A549 (cell line): ENCODE measurements around the gene USH1G. TPM values are rescaled to one million over a fixed set of nuclear protein-coding genes. Genes with fewer than 3 reads are reported as not detected.

ENCODE experiments used
- ATAC-seq, 2 experiments: fragments of 200-7000 bp in 1 of 2; fragments of >200 bp in 1 of 2; cut with Nextera tagmentation in 1 of 2; cut with Tn5 transposase in 1 of 2; 3 replicates each; pipeline versions ENCODE4 v1.8.0 to v1.9.1; 2018 to 2020; ENCODE audit warnings: mild to moderate bottlenecking in 1 of 2, moderate library complexity in 1 of 2
- CTCF ChIA-PET: fragments of 300-600 bp; sonication (Branson Sonifier 250); formaldehyde crosslinking; extraction: SDS; loops from one replicate; lab custom pipeline; 2021; ENCODE audit warnings: antibody characterized with exemption, inconsistent platforms; lab: Yijun Ruan, JAX
- POLR2A ChIA-PET: fragments of 350-600 bp; formaldehyde crosslinking; extraction: SDS; loops from one replicate; lab custom pipeline; 2021; ENCODE audit warnings: antibody characterized with exemption, inconsistent platforms; lab: Yijun Ruan, JAX
- DNase-seq, 2 experiments: peaks; one replicate each; pipeline versions ENCODE4 v3.0.0 to v3.0.0-alpha.2; 2011 to 2016; ENCODE audit warnings: low read depth in 1 of 2, low spot score in 1 of 2
- FAIRE-seq: peaks from 2 replicates; lab custom pipeline; 2011; peaks lifted over from hg19 to GRCh38; lab: Jason Lieb, UNC
- H3K27ac ChIP-seq, 2 experiments: fragments of >200 bp; sonication (Bioruptor Twin); formaldehyde crosslinking; 3 replicates each; pipeline ENCODE4 v1.5.1; 2016 to 2017
- H3K4me1 ChIP-seq: fragments of >200 bp; sonication (Bioruptor Twin); formaldehyde crosslinking; 3 replicates; pipeline ENCODE4 v1.6.1; 2016
- H3K4me2 ChIP-seq: fragments of >200 bp; sonication (Bioruptor Twin); formaldehyde crosslinking; 3 replicates; pipeline ENCODE4 v1.6.1; 2016
- H3K4me3 ChIP-seq: fragments of >200 bp; sonication (Bioruptor Twin); formaldehyde crosslinking; 3 replicates; pipeline ENCODE4 v1.5.1; 2016
- H3K9me3 ChIP-seq: fragments of >200 bp; sonication (Bioruptor Twin); formaldehyde crosslinking; 3 replicates; pipeline ENCODE4 v1.6.1; 2016
- ATOH8 ChIP-seq: fragments of 250-450 bp; sonication (Bioruptor Pico); IDR thresholded peaks from 2 replicates; pipeline ENCODE4 v1.5.0; 2020; ENCODE audit warnings: low read depth, mild to moderate bottlenecking, moderate library complexity
- BCL3 ChIP-seq: fragments of >200 bp; sonication (Bioruptor Twin); formaldehyde crosslinking; IDR thresholded peaks from 3 replicates; pipeline ENCODE4 v1.6.1; 2016
- BHLHE40 ChIP-seq: IDR thresholded peaks from 2 replicates; pipeline ENCODE4 v1.6.1; 2012; ENCODE audit warnings: low read depth, low read length, inconsistent platforms
- CHD2 ChIP-seq: fragments of 150-350 bp; IDR thresholded peaks from 2 replicates; pipeline ENCODE4 v1.6.1; 2014; ENCODE audit warnings: low read length; ENCODE audit not compliant: partially characterized antibody
- CHD4 ChIP-seq: fragments of 200-600 bp; sonication (generic); IDR thresholded peaks from 2 replicates; pipeline ENCODE4 v1.6.1; 2016; ENCODE audit warnings: antibody characterized with exemption, mild to moderate bottlenecking, borderline replicate concordance
- CTCF ChIP-seq: fragments of >200 bp; sonication (Bioruptor Twin); formaldehyde crosslinking; IDR thresholded peaks from 3 replicates; pipeline ENCODE4 v1.5.1; 2016
- EHMT2 ChIP-seq: fragments of 200-600 bp; sonication (generic); IDR thresholded peaks from 2 replicates; pipeline ENCODE4 v1.6.1; 2016; ENCODE audit warnings: antibody characterized with exemption, low read depth, mild to moderate bottlenecking, moderate library complexity
- ELK1 ChIP-seq: fragments of 150-350 bp; IDR thresholded peaks from 2 replicates; pipeline ENCODE4 v1.6.1; 2014; ENCODE audit warnings: low read depth, mild to moderate bottlenecking, low read length
- FOSB ChIP-seq: fragments of 250-450 bp; sonication (Bioruptor Pico); IDR thresholded peaks from 2 replicates; pipeline ENCODE4 v1.5.0; 2020; ENCODE audit warnings: mild to moderate bottlenecking, moderate library complexity
- GATA3 ChIP-seq: IDR thresholded peaks from 2 replicates; pipeline ENCODE4 v1.6.1; 2012; ENCODE audit warnings: borderline replicate concordance
- HEYL ChIP-seq: fragments of 250-450 bp; sonication (Bioruptor Pico); IDR thresholded peaks from 2 replicates; pipeline ENCODE4 v1.8.0; 2021; ENCODE audit warnings: mild to moderate bottlenecking, moderate library complexity
- HOXA7 ChIP-seq: fragments of 250-450 bp; sonication (Bioruptor Pico); IDR thresholded peaks from 2 replicates; pipeline ENCODE4 v1.5.0; 2020; ENCODE audit warnings: mild to moderate bottlenecking, moderate library complexity
- KDM1A ChIP-seq: fragments of 200-600 bp; sonication (generic); IDR thresholded peaks from 2 replicates; pipeline ENCODE4 v1.6.1; 2016; ENCODE audit warnings: low read depth, mild to moderate bottlenecking
- KDM5A ChIP-seq: fragments of 200-600 bp; sonication (generic); IDR thresholded peaks from 2 replicates; pipeline ENCODE4 v1.6.1; 2016; ENCODE audit warnings: antibody characterized with exemption, mild to moderate bottlenecking
- NR3C1 ChIP-seq: fragments of >200 bp; sonication (Bioruptor Twin); formaldehyde crosslinking; IDR thresholded peaks from 3 replicates; pipeline ENCODE4 v1.6.1; 2017
- PBX3 ChIP-seq: IDR thresholded peaks from 2 replicates; pipeline ENCODE4 v1.6.1; 2012
- RAD21 ChIP-seq, 2 experiments: fragments of >200 bp in 1 of 2; sonication (Bioruptor Twin) in 1 of 2; formaldehyde crosslinking in 1 of 2; IDR thresholded peaks in 1 of 2; conservative IDR thresholded peaks in 1 of 2; 2 replicates in 1 of 2; 3 replicates in 1 of 2; pipeline ENCODE4 v1.6.1; 2012 to 2018; ENCODE audit warnings: inconsistent platforms in 1 of 2
- REST ChIP-seq: fragments of 200-600 bp; sonication (generic); IDR thresholded peaks from 2 replicates; pipeline ENCODE4 v1.6.1; 2016; ENCODE audit warnings: antibody characterized with exemption, mild to moderate bottlenecking, moderate library complexity
- RNF2 ChIP-seq: fragments of 200-600 bp; sonication (generic); IDR thresholded peaks from 2 replicates; pipeline ENCODE4 v1.6.1; 2016; ENCODE audit warnings: low read depth, mild to moderate bottlenecking, antibody characterized with exemption, moderate library complexity, borderline replicate concordance
- WGBS: methylation state at CpG from one replicate; pipeline ENCODE4 v1.1.6; 2017; ENCODE audit errors: missing lambda C conversion rate; 5-methylcytosine and 5-hydroxymethylcytosine counted together
- polyA plus RNA-seq, 4 experiments: library from polyadenylated mRNA; depleted of rRNA in 3 of 4; stranded (reverse); fragments of >200 nt; fragmentation: RNase III in 1 of 4; extraction: RNeasy Plus Mini Kit Qiagen cat#74134 plus additional on column Dnase treatment in 1 of 4; gene quantifications; 2 replicates in 3 of 4; 3 replicates in 1 of 4; pipeline ENCODE4 v1.2.3, GENCODE V29; 2011 to 2017

USH1G gene
- polyA plus RNA-seq, 2 of the 4 experiments (the other 2 are of a cell fraction) = 0.09 to 0.12 TPM

GRCh38 chr17:74878658-74879057 lies 44.4 kb downstream of the USH1G start:
- DNase-seq (no peak), FAIRE-seq (no peak), ATAC-seq (no peak)
- H3K4me3 ChIP-seq = no peak overlapping the region
- H3K9me3 ChIP-seq = no peaks in the 10 kb centered on the region
- ChIA-PET POLR2A (no interaction called here), CTCF (interaction anchor here (0.7 to 33.1 kb wide), 7 partner anchors 9 to 1621 kb away, joined by 3 to 851 read pairs (median 5); partner anchors contain the start of genes GRIN2C and OTOP2)
- H3K27ac ChIP-seq = no peak overlapping the region
- WGBS = 54% methylated on average over 2 of the region's 2 CpGs
- TF ChIP-seq ELK1 = no peak
- TF ChIP-seq RNF2 = no peak
- TF ChIP-seq RAD21 (conservative IDR thresholded peaks at IDR 0.05 in 1 of 2, IDR thresholded peaks at IDR 0.05 in 1 of 2) = no peak
- TF ChIP-seq HOXA7 (CRISPR knock-in tag) = no peak
- no peak for TF ChIP-seq HEYL (CRISPR knock-in tag)
- no peak for TF ChIP-seq BCL3
- no peak for TF ChIP-seq REST
- TF ChIP-seq GATA3 = no peak
- TF ChIP-seq CHD2 = no peak
- H3K4me1 ChIP-seq = peaks cover 6% of the 10 kb centered on the region; the same call in 2 of the 3 replicates
- H3K4me2 ChIP-seq = no peak overlapping the region

GRCh38 chr17:74877592-74878548 lies 45.2 kb downstream of the USH1G start:
- DNase-seq (no peak), FAIRE-seq (no peak), ATAC-seq (no peak)
- WGBS = 52% methylated on average over 18 of the region's 19 CpGs
- Histone ChIP-seq H3K9me3 (no peaks in the 10 kb centered on the region), H3K4me2 (no peak overlapping the region), H3K4me1 (peaks cover 6% of the 10 kb centered on the region; the same call in 2 of the 3 replicates), H3K4me3 (no peak overlapping the region)
- CTCF ChIA-PET = interaction anchor here (0.6 to 42.4 kb wide), 9 partner anchors 9 to 220 kb away, joined by 3 to 1302 read pairs (median 5); partner anchors contain the start of genes GRIN2C, NAT9 and OTOP2
- TF ChIP-seq NR3C1 (no peak), RNF2 (no peak), BHLHE40 (no peak), KDM5A (no peak), FOSB (no peak), BCL3 (no peak), ATOH8 (CRISPR knock-in tag) (no peak), HEYL (CRISPR knock-in tag) (no peak), CHD4 (no peak), PBX3 (no peak), EHMT2 (no peak), CTCF (no peak), KDM1A (no peak)
- TF ChIP-seq, all 56 proteins: peak for 0
- no peak overlapping the region for H3K27ac ChIP-seq
- POLR2A ChIA-PET = no interaction called here
